CD4-positive, alpha-beta T cell treated with Interleukin-21 for 1 hour (primary cell): ENCODE measurements around the gene ELF2.
"Not testable (repeated sequence)": the region's sequence is repeated elsewhere in the genome, so short reads cannot be mapped to it uniquely, and the experiment has no call there.

Experiments
- DNase-seq: peaks from one replicate; pipeline ENCODE4 v3.0.0-alpha.2; 2020

The ELF2 gene

GRCh38 chr4:139060591-139060990 lies 116.4 kb downstream of the ELF2 start:
- DNase-seq, result no peak

GRCh38 chr4:139059026-139059425 lies 118.0 kb downstream of the ELF2 start:
- not testable (repeated sequence) for DNase-seq

GRCh38 chr4:139054791-139055505 lies 122.1 kb downstream of the ELF2 start:
- DNase-seq, result no peak

- no peak for DNase-seq
These were observed 123.1 kb downstream of the ELF2 start for GRCh38 chr4:139053909-139054308.

GRCh38 chr4:139050446-139050845 lies 126.6 kb downstream of the ELF2 start:
- no peak for DNase-seq

GRCh38 chr4:139048026-139048425 lies 129.0 kb downstream of the ELF2 start:
- DNase-seq, result no peak

- DNase-seq, result no peak
These were observed 132.7 kb downstream of the ELF2 start for GRCh38 chr4:139044291-139044690.

- no peak for DNase-seq
These were observed 134.0 kb downstream of the ELF2 start for GRCh38 chr4:139042981-139043460.

GRCh38 chr4:139038874-139039443 lies 138.1 kb downstream of the ELF2 start:
- no peak for DNase-seq

GRCh38 chr4:139036885-139037284 lies 140.1 kb downstream of the ELF2 start:
- no peak for DNase-seq

GRCh38 chr4:139035650-139036049 lies 141.4 kb downstream of the ELF2 start:
- no peak for DNase-seq

GRCh38 chr4:139030614-139031235 lies 146.3 kb downstream of the ELF2 start:
- DNase-seq, result peak; percentile 84

GRCh38 chr4:139029866-139030363 lies 147.1 kb downstream of the ELF2 start:
- not testable (repeated sequence) for DNase-seq

GRCh38 chr4:139028191-139028661 lies 148.8 kb downstream of the ELF2 start:
- no peak for DNase-seq

GRCh38 chr4:139027776-139028175 lies 149.2 kb downstream of the ELF2 start:
- no peak for DNase-seq

GRCh38 chr4:139025841-139026240 lies 151.2 kb downstream of the ELF2 start:
- no peak for DNase-seq

- DNase-seq, result no peak
These were observed 152.3 kb downstream of the ELF2 start for GRCh38 chr4:139024686-139025085.

GRCh38 chr4:139022835-139023234 lies 154.2 kb downstream of the ELF2 start:
- DNase-seq, result no peak

- DNase-seq, result not testable (repeated sequence)
These were observed 155.9 kb downstream of the ELF2 start for GRCh38 chr4:139021071-139021470.

GRCh38 chr4:139020384-139020783 lies 156.6 kb downstream of the ELF2 start:
- DNase-seq, result no peak

GRCh38 chr4:139018971-139019758 lies 157.9 kb downstream of the ELF2 start:
- DNase-seq, result no peak

- DNase-seq, result no peak
These were observed 158.5 kb downstream of the ELF2 start for GRCh38 chr4:139018501-139018900.

- no peak for DNase-seq
These were observed 159.2 kb downstream of the ELF2 start for GRCh38 chr4:139017861-139018260.
